ENCODE results near the gene DLG2. TPM values are rescaled to one million over a fixed set of nuclear protein-coding genes. Genes with fewer than 3 reads are reported as not detected.
"Not testable (repeated sequence)": the region's sequence is repeated elsewhere in the genome, so short reads cannot be mapped to it uniquely, and the experiment has no call there.

The DLG2 gene
- total RNA-seq, 1 donor from 2014 or later, result 174 TPM

- no peak for FAIRE-seq
- no peak for DNase-seq (ENCODE audit: low spot score in 2 of 2)
Observed at GRCh38 chr11:85475660-85476517, 151.3 kb downstream of the DLG2 start.

- DNase-seq (ENCODE audit: low spot score in 2 of 2), result no peak
- FAIRE-seq, result no peak
Observed at GRCh38 chr11:85472953-85473352, 154.2 kb downstream of the DLG2 start.

- FAIRE-seq, result no peak
Observed at GRCh38 chr11:85464283-85464682, 162.9 kb downstream of the DLG2 start.

GRCh38 chr11:85459304-85459703 lies 167.8 kb downstream of the DLG2 start:
- DNase-seq (ENCODE audit: low spot score in 2 of 2) (no peak), FAIRE-seq (no peak)

More at GRCh38 chr11:85464283-85464682, 162.9 kb downstream of the DLG2 start:
- no peak for DNase-seq (ENCODE audit: low spot score in 2 of 2)

- DNase-seq (ENCODE audit: low spot score in 2 of 2) (no peak), FAIRE-seq (no peak)
Observed at GRCh38 chr11:85444479-85444878, 182.7 kb downstream of the DLG2 start.

- DNase-seq (ENCODE audit: low spot score in 2 of 2) (no peak), FAIRE-seq (no peak)
Observed at GRCh38 chr11:85440273-85440672, 186.9 kb downstream of the DLG2 start.

- FAIRE-seq (no peak), DNase-seq (ENCODE audit: low spot score in 2 of 2) (no peak)
Observed at GRCh38 chr11:85438328-85438727, 188.8 kb downstream of the DLG2 start.

- DNase-seq (ENCODE audit: low spot score in 2 of 2), result no peak
- no peak for FAIRE-seq
Observed at GRCh38 chr11:85431319-85431718, 195.8 kb downstream of the DLG2 start.

GRCh38 chr11:85423794-85424193 lies 203.3 kb downstream of the DLG2 start:
- DNase-seq (ENCODE audit: low spot score in 2 of 2), result no peak
- FAIRE-seq, result no peak

- no peak for DNase-seq (ENCODE audit: low spot score in 2 of 2)
- FAIRE-seq, result no peak
Observed at GRCh38 chr11:85423316-85423715, 203.8 kb downstream of the DLG2 start.

GRCh38 chr11:85414175-85414574 lies 213.0 kb downstream of the DLG2 start:
- FAIRE-seq (no peak), DNase-seq (ENCODE audit: low spot score in 2 of 2) (no peak)

GRCh38 chr11:85407648-85408047 lies 219.5 kb downstream of the DLG2 start:
- FAIRE-seq (no peak), DNase-seq (ENCODE audit: low spot score in 2 of 2) (no peak)

GRCh38 chr11:85406841-85407240 lies 220.3 kb downstream of the DLG2 start:
- FAIRE-seq, result no peak
- no peak for DNase-seq (ENCODE audit: low spot score in 2 of 2)

- no peak for DNase-seq (ENCODE audit: low spot score in 2 of 2)
- FAIRE-seq, result no peak
Observed at GRCh38 chr11:85406316-85406715, 220.8 kb downstream of the DLG2 start.

GRCh38 chr11:85395515-85396055 lies 231.6 kb downstream of the DLG2 start:
- FAIRE-seq; DNase-seq (ENCODE audit: low spot score in 2 of 2): not testable (repeated sequence)

- no peak for DNase-seq (ENCODE audit: low spot score in 2 of 2)
- FAIRE-seq, result no peak
Observed at GRCh38 chr11:85394283-85394682, 232.9 kb downstream of the DLG2 start.

GRCh38 chr11:85391141-85391540 lies 236.0 kb downstream of the DLG2 start:
- no peak for DNase-seq (ENCODE audit: low spot score in 2 of 2)
- FAIRE-seq, result no peak

- FAIRE-seq, result no peak
- DNase-seq (ENCODE audit: low spot score in 2 of 2), result no peak
Observed at GRCh38 chr11:85385547-85385946, 241.6 kb downstream of the DLG2 start.

GRCh38 chr11:85385111-85385510 lies 242.0 kb downstream of the DLG2 start:
- no peak for DNase-seq (ENCODE audit: low spot score in 2 of 2)
- no peak for FAIRE-seq

GRCh38 chr11:85379066-85379465 lies 248.1 kb downstream of the DLG2 start:
- DNase-seq (ENCODE audit: low spot score in 2 of 2), result no peak
- no peak for FAIRE-seq

GRCh38 chr11:85377901-85378300 lies 249.2 kb downstream of the DLG2 start:
- DNase-seq (ENCODE audit: low spot score in 2 of 2) (no peak), FAIRE-seq (no peak)

- no peak for FAIRE-seq
- DNase-seq (ENCODE audit: low spot score in 2 of 2), result no peak
Observed at GRCh38 chr11:85359859-85360258, 267.3 kb downstream of the DLG2 start.
